Liver (tissue), 9 donors: Measurements from ENCODE around the gene RAE1. TPM values are rescaled to one million over a fixed set of nuclear protein-coding genes. Genes with fewer than 3 reads are reported as not detected.
"Not testable (repeated sequence)": the region's sequence is repeated elsewhere in the genome, so short reads cannot be mapped to it uniquely, and the experiment has no call there.

Experiments
- DNase-seq: peaks from one replicate; pipeline ENCODE4 v3.0.0-alpha.2; 2017; ENCODE audit warnings: low spot score
- H3K27ac ChIP-seq, 2 donors: one replicate each; pipeline ENCODE4 v1.7.0; 2013; ENCODE audit warnings: inconsistent platforms in 2 of 2, low read length in 2 of 2, control low read depth in 1 of 2, low read depth in 1 of 2, mild to moderate bottlenecking in 1 of 2
- H3K27me3 ChIP-seq, 4 donors: one replicate each; pipeline versions ENCODE4 v1.6.1 to v1.7.0; 2013; ENCODE audit warnings: low read length in 3 of 4, inconsistent platforms in 1 of 4, mild to moderate bottlenecking in 1 of 4, moderate library complexity in 1 of 4; ENCODE audit not compliant: control insufficient read depth in 4 of 4, insufficient read depth in 4 of 4
- H3K36me3 ChIP-seq, 4 donors: one replicate each; pipeline versions ENCODE4 v1.6.1 to v1.7.0; 2013; ENCODE audit warnings: low read length in 3 of 4, mild to moderate bottlenecking in 3 of 4, low read depth in 1 of 4, moderate library complexity in 1 of 4; ENCODE audit not compliant: control insufficient read depth in 4 of 4, insufficient read depth in 3 of 4
- H3K4me1 ChIP-seq, 4 donors: one replicate each; pipeline versions ENCODE4 v1.6.1 to v1.7.0; 2013; ENCODE audit warnings: low read length in 3 of 4, mild to moderate bottlenecking in 3 of 4, moderate library complexity in 1 of 4; ENCODE audit not compliant: control insufficient read depth in 4 of 4, insufficient read depth in 4 of 4
- H3K4me3 ChIP-seq, 3 donors: one replicate each; pipeline versions ENCODE4 v1.6.1 to v1.7.0; 2013; ENCODE audit warnings: low read length in 3 of 3, control low read depth in 1 of 3, low read depth in 1 of 3, mild to moderate bottlenecking in 1 of 3
- H3K9ac ChIP-seq, 2 donors: one replicate each; pipeline ENCODE4 v1.7.0; 2013; ENCODE audit warnings: low read length in 2 of 2, mild to moderate bottlenecking in 2 of 2, moderate library complexity in 2 of 2, control low read depth in 1 of 2, low read depth in 1 of 2
- H3K9me3 ChIP-seq, 4 donors: one replicate each; pipeline versions ENCODE4 v1.6.1 to v1.7.0; 2013; ENCODE audit warnings: low read length in 3 of 4; ENCODE audit not compliant: control insufficient read depth in 4 of 4
- ATF3 ChIP-seq: IDR thresholded peaks from 2 replicates; pipeline ENCODE4 v1.6.1; 2016; ENCODE audit warnings: antibody characterized with exemption
- FOXA1 ChIP-seq: IDR thresholded peaks from 2 replicates; pipeline ENCODE4 v1.6.1; 2016; ENCODE audit warnings: antibody characterized with exemption
- HNF4G ChIP-seq: IDR thresholded peaks from 2 replicates; pipeline ENCODE4 v1.6.1; 2016; ENCODE audit warnings: antibody characterized with exemption
- JUND ChIP-seq, 2 donors: IDR thresholded peaks; 2 replicates each; pipeline ENCODE4 v1.6.1; 2016; ENCODE audit warnings: antibody characterized with exemption in 2 of 2
- MAX ChIP-seq: IDR thresholded peaks from 2 replicates; pipeline ENCODE4 v1.6.1; 2016; ENCODE audit warnings: antibody characterized with exemption
- WGBS: extraction: QIAGEN DNeasy Blood & Tissue Kit; methylation state at CpG from one replicate; pipeline ENCODE4 v1.1.7; 2013; 5-methylcytosine and 5-hydroxymethylcytosine counted together
- polyA plus RNA-seq, 2 donors: library from polyadenylated mRNA; stranded (reverse) in 1 of 2; unstranded in 1 of 2; fragments of 200-250 nt in 1 of 2; fragments of >200 nt in 1 of 2; fragmentation: Nextera tagmentation in 1 of 2; extraction: Ambion mirVana in 1 of 2; gene quantifications; one replicate each; pipeline versions ENCODE4 v1.2.1 to v1.2.3, GENCODE V29; 2013 to 2015
- total RNA-seq, 2 donors: library from RNA; depleted of rRNA; stranded (reverse); fragments of >200 nt; gene quantifications; one replicate each; pipeline ENCODE4 v1.2.3, GENCODE V29; 2014
- donor health status: healthy.
- donor health status: healthy.
- donor health status: healthy.
- donor health status: healthy.
- donor health status: healthy.

Gene RAE1
- total and polyA plus RNA-seq, 4 donors: 10.0 to 15.5 (median 13.5) TPM

- H3K9me3 ChIP-seq, H3K36me3 ChIP-seq, DNase-seq, H3K4me3 ChIP-seq, H3K9ac ChIP-seq, H3K27ac ChIP-seq, H3K27me3 ChIP-seq: not testable (repeated sequence)
- 67% methylated on average over 47 of the region's 47 CpGs for whole genome bisulfite sequencing
- H3K4me1 ChIP-seq: peaks cover 4 to 14% (median 10%) of the 10 kb centered on the region in 4 donors
Observed at GRCh38 chr20:57348200-57348921, 2.7 kb upstream of the RAE1 start.

- not testable (repeated sequence) for H3K4me3 ChIP-seq, H3K27me3 ChIP-seq, H3K9me3 ChIP-seq, H3K27ac ChIP-seq, DNase-seq, H3K9ac ChIP-seq, H3K36me3 ChIP-seq
- peaks cover 4 to 14% (median 10%) of the 10 kb centered on the region in 4 donors for H3K4me1 ChIP-seq
- 93% methylated on average over 21 of the region's 21 CpGs for WGBS
Observed at GRCh38 chr20:57348922-57349574, 2.0 kb upstream of the RAE1 start.

- no peak overlapping the region for H3K4me3 ChIP-seq
- H3K27me3 ChIP-seq: no peaks in the 10 kb centered on the region
- no peak for DNase-seq
- H3K4me1 ChIP-seq: peaks cover 4 to 14% (median 10%) of the 10 kb centered on the region in 4 donors
- peaks cover 8 to 15% (median 12%) of the 10 kb centered on the region in 4 donors for H3K36me3 ChIP-seq
- H3K9ac ChIP-seq: no peak overlapping the region
- H3K9me3 ChIP-seq: no peaks in the 10 kb centered on the region
- no peak for TF ChIP-seq MAX
- 91% methylated on average over 16 of the region's 16 CpGs for WGBS
- no peak overlapping the region for H3K27ac ChIP-seq
Observed at GRCh38 chr20:57350081-57350710, 859 bp upstream of the RAE1 start.

GRCh38 chr20:57350726-57351041 is 371 bp upstream of the RAE1 start:
- Histone ChIP-seq H3K4me3 (peak overlapping the region; percentile 88 to 99 (median 90)), H3K9ac (peak overlapping the region in 1 of 2 donors; percentile 34), H3K27ac (peak overlapping the region; percentile 56 to 77), H3K4me1 (peaks cover 4 to 14% (median 10%) of the 10 kb centered on the region in 4 donors), H3K36me3 (peaks cover 8 to 20% (median 16%) of the 10 kb centered on the region in 4 donors)
- H3K9me3 ChIP-seq, DNase-seq, H3K27me3 ChIP-seq: not testable (repeated sequence)
- 20% methylated on average over 12 of the region's 24 CpGs for whole genome bisulfite sequencing

- Histone ChIP-seq H3K9ac (no peak overlapping the region), H3K4me1 (peaks cover 6 to 14% (median 10%) of the 10 kb centered on the region in 4 donors), H3K27ac (no peak overlapping the region), H3K27me3 (no peaks in the 10 kb centered on the region), H3K36me3 (peaks cover 11 to 26% (median 17%) of the 10 kb centered on the region in 4 donors), H3K4me3 (peak overlapping the region in 1 of 3 donors; percentile 88), H3K9me3 (no peaks in the 10 kb centered on the region)
- DNase-seq: no peak
- WGBS: 85% methylated on average over 6 of the region's 6 CpGs
- TF ChIP-seq HNF4G (no peak), FOXA1 (no peak), ATF3 (no peak), JUND (IDR thresholded peaks at IDR 0.05) (no peak)
Observed at GRCh38 chr20:57352305-57352704, 1.2 kb downstream of the RAE1 start.
